Astrocyte of the hippocampus (primary cell): ENCODE results near the gene DCLRE1B.

Experiments
- DNase-seq: peaks from one replicate; pipeline ENCODE4 v3.0.0; 2011; ENCODE audit warnings: low read depth, low spot score

The DCLRE1B gene

GRCh38 chr1:113922957-113923356 lies 17.8 kb downstream of the DCLRE1B start:
- no peak for DNase-seq

DNA sequence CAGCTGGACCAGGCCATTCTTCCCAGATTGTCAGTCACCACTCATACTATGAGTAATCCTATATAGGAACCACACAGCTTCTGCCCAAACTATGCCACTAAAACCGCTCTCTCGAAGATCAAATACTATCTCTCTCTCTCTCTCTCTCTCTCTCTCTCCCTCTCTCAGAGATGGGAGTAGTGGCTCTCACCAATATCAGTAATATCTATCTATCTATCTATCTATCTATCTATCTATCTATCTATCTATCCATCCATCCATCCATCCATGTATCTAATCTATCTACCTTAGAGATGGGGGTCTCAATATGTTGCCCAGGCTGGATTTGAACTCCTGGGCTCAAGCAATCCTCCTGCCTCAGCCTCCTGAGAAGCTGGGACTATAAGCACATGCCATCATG lies 19.3 kb downstream of the DCLRE1B start:
- DNase-seq: no peak

- DNase-seq: peak; percentile 51
Measured at GRCh38 chr1:113928187-113928930, 23.2 kb downstream of the DCLRE1B start.

DNA sequence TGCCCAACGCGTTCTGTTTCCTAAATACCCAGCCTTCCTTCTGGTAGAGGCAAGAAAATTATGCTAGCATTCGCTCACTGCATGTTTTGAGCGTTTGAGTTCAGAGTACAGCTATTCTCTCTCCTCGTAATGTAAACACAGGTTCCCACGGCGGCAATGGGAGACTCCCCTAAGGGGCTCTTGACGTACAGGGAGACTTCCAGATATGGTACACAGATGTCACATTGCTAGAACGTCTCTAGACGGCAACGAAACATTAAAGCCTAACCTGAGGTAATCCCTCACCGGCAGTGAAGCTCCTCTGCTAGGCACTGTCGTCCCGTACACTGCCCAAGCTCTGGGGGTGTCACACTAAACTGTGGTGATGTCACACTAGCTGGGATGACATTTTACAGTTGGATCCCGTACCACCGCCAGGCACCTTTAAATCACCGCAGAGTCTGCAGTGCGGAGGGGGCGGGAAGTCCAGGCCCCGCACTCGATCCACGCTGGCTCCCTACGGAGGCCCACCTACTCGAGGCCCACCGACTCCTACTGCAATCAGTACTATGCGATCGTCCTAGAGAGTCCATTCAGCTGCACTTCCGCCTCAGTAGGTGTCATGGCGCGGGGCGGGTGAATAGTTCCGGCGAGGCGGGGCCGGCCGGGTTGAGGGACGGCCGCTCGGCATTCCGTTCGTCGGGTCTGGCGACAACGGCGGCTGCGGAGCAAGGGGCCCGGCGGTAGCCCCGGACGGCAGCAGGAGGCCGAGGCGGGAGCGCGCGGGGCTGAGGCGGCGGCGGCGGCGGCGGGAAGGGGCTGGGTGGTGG lies 24.0 kb downstream of the DCLRE1B start, which contains the start of gene HIPK1:
Gene HIPK1, plus strand, starts transcription at position 384 of the 809 bp plus-strand sequence.
- peak; percentile 97 for DNase-seq

- peak; percentile 72 for DNase-seq
Measured at GRCh38 chr1:113929750-113930498, 24.8 kb downstream of the DCLRE1B start.

DNA sequence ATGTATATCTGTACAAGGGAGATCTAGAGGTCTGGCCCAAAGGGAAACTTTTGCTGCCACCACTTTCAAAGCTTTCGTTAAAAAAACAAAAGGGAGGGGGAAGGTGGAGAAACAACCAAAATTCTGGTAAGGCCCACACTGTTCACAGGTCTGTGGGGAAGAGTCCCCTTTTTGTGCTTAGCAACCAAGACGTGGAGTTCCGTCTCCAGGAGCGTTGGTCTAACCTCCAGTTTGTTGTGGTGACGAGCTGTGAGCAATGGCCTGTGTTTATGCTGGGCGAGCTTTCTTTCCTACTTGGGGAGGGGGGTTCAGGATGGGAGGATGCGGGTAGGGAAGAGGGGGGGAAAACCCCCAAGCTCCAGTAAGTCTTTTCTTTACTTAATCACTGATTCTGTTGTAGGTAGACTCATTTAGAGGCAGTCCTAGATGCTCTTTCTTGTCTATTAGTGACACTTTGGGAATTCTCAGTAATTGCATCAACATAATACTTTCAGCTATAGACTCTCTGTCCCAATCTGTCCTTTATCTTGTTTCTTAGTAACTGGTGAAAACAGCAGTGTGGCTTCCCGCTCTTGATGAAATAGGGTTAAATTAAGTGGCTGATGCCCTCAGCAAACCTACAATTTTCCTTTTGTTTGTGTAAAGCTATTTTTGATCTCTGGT lies 25.5 kb downstream of the DCLRE1B start:
- DNase-seq: peak; percentile 81

- DNase-seq: peak; percentile 65
Measured at GRCh38 chr1:113931451-113931851, 26.3 kb downstream of the DCLRE1B start.

- DNase-seq: no peak
Measured at GRCh38 chr1:113934006-113934405, 28.9 kb downstream of the DCLRE1B start.

- no peak for DNase-seq
Measured at GRCh38 chr1:113934511-113935055, 29.5 kb downstream of the DCLRE1B start.

DNA sequence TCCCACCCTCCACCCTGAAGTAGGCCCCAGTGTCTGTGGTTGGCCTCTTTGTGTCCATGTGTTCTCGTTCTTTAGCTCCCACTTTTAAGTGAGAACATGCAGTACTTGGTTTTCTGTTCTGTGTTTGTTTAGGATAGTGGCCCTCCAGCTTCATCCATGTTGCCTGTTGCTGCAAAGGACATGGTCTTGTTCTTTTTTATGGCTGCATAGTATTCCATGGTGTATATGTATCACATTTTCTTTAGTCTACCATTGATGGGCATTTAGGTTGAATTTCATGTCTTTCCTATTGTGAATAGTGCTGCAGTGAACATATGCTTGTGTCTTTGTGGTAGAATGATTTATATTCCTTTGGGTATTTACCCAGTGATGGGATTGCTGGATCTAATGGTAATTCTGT lies 30.1 kb downstream of the DCLRE1B start:
- no peak for DNase-seq

- DNase-seq: no peak
Measured at GRCh38 chr1:113935970-113936369, 30.8 kb downstream of the DCLRE1B start.

- DNase-seq: no peak
Measured at GRCh38 chr1:113937146-113937545, 32.0 kb downstream of the DCLRE1B start.

DNA sequence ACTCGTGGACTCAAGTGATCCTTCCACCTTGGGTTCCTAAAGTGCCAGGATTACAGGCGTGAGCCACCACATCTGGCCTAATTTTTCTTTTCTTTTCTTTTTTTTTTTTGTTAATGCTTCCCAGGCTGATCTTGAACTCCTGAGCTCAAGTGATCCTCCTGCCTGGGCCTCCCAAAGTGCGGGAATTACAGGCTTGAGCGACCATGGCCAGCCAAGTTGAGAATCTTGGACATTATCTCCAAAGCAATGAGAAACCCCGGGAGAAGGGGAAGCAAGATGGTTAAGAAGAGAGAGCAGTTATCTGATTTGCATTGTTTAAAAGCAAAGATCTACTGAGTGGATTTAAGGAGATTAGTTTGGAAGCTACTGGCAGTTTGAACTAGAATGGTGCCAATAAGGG lies 33.1 kb downstream of the DCLRE1B start:
- DNase-seq: no peak

DNA sequence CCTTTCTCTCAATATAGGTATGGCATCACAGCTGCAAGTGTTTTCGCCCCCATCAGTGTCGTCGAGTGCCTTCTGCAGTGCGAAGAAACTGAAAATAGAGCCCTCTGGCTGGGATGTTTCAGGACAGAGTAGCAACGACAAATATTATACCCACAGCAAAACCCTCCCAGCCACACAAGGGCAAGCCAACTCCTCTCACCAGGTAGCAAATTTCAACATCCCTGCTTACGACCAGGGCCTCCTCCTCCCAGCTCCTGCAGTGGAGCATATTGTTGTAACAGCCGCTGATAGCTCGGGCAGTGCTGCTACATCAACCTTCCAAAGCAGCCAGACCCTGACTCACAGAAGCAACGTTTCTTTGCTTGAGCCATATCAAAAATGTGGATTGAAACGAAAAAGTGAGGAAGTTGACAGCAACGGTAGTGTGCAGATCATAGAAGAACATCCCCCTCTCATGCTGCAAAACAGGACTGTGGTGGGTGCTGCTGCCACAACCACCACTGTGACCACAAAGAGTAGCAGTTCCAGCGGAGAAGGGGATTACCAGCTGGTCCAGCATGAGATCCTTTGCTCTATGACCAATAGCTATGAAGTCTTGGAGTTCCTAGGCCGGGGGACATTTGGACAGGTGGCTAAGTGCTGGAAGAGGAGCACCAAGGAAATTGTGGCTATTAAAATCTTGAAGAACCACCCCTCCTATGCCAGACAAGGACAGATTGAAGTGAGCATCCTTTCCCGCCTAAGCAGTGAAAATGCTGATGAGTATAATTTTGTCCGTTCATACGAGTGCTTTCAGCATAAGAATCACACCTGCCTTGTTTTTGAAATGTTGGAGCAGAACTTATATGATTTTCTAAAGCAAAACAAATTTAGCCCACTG lies 35.5 kb downstream of the DCLRE1B start:
- DNase-seq: no peak

GRCh38 chr1:113941245-113941559 lies 36.1 kb downstream of the DCLRE1B start:
- DNase-seq: no peak

GRCh38 chr1:113942527-113942926 lies 37.4 kb downstream of the DCLRE1B start:
- no peak for DNase-seq

GRCh38 chr1:113943028-113943811 lies 38.1 kb downstream of the DCLRE1B start:
- no peak for DNase-seq

GRCh38 chr1:113945329-113945728 lies 40.2 kb downstream of the DCLRE1B start:
- no peak for DNase-seq

DNA sequence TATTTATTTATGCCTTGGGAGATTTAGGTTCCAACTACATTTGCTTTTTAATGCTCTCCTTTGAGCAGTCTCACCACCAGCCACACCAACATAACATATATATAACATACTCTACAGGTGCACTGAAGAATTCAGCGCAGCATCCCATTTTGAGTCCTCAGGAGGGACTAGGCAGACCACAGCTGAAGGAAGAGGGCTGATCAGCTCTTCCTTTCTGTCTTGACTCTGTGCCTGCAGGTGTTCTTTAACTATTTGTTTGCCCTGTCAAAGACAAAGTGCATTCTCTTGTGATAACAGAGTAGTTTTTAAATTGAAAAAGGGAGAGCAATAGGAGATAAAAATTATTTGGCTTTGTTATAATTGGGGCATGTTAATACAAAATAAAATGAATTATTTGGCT lies 41.0 kb downstream of the DCLRE1B start:
- DNase-seq: no peak
